ELR (cell line): ENCODE measurements around the gene RBMXL3.
"Not testable (repeated sequence)": the region's sequence is repeated elsewhere in the genome, so short reads cannot be mapped to it uniquely, and the experiment has no call there.

Source experiments
- DNase-seq: peaks from one replicate; pipeline ENCODE4 v3.0.0-alpha.2; 2015; ENCODE audit warnings: low read depth

RBMXL3 gene

DNA sequence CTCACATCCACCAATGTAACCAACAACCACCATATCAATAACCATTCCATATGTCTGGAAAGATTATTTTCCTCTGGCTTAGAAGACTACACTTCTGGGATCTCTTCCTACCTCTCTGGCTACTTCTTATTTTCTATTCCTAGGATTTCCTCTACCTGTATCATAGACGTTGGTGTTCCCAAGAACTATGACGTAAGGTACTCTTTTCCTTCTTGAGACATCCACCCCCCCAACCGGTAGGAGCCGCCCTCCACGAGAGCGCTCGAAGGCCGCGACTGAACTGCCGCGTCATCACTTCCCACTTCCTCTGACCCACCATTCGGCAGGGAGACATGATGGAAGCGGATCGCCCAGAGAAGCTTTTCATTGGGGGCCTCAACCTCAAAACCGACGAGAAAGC is at the start of gene RBMXL3:
Gene RBMXL3, plus strand, starts transcription at position 301 of the 400 bp plus-strand sequence. Its CDS starts 32 bp downstream, at position 333.
- DNase-seq: no peak

GRCh38 chrX:115142057-115142456 is 47.2 kb upstream of the RBMXL3 start:
- no peak for DNase-seq

DNA sequence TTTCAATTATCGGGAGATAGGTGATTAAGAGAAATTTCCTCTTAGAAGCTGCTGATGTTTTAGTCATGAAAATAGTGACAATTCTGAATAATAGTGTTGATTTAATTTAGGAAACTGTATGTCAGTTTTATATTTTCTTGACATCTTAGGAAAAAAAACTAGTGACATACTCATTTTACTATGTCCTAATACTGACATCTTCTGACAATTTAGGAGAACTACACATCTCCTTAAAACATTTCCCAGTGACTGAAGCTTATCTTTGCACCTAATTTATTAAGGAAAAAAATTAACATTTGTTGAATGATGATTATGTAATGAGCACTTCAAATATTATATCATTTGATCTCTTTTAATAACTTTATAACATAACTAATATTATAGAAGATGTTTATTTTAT is 42.0 kb upstream of the RBMXL3 start:
- DNase-seq: peak; percentile 36

DNA sequence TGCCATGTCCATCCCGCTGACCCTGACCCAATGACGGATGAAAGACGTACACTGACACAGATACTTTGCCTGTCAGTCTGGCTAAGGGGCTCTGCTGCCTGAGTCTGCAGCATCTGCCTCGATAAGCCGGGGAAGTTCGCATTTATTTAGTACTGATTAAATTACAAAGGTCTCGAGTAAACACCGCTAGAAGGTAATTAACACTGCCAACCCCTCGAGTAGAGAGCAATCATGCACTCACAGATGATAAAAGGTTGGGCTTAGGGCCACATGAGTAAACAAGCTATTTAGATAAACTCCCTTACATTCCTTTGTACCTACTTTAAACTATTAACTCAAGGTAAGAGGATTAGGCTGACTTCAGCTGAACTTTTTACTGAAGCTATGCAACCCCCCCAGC is 16.0 kb upstream of the RBMXL3 start:
- no peak for DNase-seq

GRCh38 chrX:115174548-115174947 is 14.7 kb upstream of the RBMXL3 start:
- peak; percentile 44 for DNase-seq

DNA sequence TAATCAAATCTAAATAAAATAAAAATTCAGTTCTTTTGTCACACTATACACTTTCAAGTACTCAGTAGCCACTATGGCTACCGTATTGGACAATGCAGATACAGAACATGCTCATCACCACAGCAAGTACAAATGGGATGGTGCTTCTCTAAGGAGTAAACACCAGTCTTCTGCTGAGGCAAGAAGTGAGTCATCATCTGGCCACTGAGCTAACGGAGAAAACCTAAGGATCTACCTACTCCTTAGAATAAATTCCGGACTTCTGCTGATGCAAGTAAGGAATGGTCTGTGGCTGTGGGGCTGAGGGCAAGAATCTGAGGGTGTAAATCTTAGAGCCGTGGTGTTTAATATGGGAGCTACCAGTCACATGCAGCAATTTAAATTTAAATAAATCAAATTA is 11.3 kb upstream of the RBMXL3 start:
- DNase-seq: peak; percentile 16

DNA sequence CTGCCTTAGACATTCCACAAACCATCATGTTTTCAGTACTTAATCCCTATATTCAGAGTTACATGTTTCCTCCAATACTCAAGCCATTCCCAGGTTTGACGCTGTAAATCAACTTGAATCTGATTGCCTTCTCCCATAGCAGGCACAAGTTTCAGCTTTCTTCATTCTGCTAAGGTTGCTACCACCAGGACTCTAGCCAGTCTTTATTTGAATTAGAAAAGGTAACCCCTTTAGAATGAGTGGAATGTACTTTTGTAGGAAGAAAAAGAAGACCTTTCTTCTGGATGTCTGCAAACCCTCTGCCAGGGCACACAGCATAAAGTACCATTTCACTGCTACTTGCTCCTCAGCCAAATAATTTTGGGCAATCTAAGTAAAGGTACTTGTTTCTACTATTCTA is 10.7 kb upstream of the RBMXL3 start:
- DNase-seq: no peak

DNA sequence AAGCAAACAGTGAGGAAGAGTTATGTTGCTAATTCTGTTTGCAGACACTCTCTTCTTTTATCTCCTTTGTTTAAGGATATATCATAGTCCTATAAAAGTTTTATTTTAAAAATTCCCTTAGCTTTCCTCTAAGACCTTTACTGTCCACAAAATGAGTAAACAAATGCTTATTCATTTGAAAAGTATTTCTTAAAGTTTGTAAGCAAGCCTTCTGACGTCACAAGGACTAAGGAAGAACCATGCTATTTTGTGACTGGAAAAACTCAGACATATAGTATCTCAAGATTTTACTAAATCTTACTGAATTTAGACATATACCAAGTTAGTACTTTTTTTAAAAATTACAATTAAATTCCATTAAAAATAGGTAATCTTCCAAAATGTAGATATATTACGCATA is 5.2 kb upstream of the RBMXL3 start:
- DNase-seq: peak; percentile 72

- no peak for DNase-seq
Observed at GRCh38 chrX:115189646-115190635, 731 bp downstream of the RBMXL3 start.

- no peak for DNase-seq
Observed at GRCh38 chrX:115190636-115191489, 1.7 kb downstream of the RBMXL3 start.

GRCh38 chrX:115191490-115192243 is 2.5 kb downstream of the RBMXL3 start:
- no peak for DNase-seq

DNA sequence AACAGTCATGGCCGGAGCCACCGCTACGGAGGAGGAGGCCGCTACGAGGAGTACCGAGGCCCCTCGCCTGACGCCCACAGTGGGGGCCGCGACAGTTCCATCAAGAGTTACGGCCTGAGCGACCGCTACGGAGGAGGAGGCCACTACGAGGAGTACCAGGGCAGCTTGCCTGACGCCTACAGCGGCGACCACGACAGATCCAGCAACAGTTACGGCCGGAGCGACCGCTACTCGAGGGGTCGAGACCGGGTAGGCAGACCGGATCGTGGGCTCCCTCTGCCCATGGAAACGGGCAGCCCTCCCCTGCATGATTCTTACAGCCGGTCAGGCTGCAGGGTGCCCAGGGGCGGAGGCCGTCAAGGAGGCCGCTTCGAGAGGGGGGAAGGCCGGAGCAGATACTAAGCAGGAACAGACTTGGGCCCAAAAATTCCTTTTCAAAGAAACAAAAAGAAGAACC is 3.1 kb downstream of the RBMXL3 start:
- DNase-seq: no peak

- DNase-seq: no peak
Observed at GRCh38 chrX:115204040-115204439, 14.8 kb downstream of the RBMXL3 start.

GRCh38 chrX:115209547-115209946 is 20.3 kb downstream of the RBMXL3 start:
- not testable (repeated sequence) for DNase-seq

DNA sequence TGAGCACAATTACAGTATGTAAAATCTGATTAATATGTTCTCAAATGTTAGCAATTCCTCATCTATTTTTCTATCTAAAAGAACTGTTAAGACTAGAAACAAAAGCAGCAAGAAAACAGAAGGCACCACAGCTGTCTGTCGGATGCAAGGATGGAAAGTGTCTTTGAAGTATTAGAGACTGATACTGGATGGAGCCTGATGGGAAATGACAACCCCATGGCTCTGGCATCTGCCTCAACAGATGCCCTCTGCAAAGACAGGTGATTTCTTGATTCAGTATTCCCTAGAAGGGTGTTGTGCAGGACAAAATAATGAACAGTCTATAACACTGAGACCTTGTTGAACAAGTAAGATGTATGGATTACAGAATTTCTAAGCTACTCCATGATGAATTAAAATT is 24.9 kb downstream of the RBMXL3 start:
- DNase-seq: no peak

GRCh38 chrX:115214605-115215004 is 25.4 kb downstream of the RBMXL3 start:
- DNase-seq: no peak

DNA sequence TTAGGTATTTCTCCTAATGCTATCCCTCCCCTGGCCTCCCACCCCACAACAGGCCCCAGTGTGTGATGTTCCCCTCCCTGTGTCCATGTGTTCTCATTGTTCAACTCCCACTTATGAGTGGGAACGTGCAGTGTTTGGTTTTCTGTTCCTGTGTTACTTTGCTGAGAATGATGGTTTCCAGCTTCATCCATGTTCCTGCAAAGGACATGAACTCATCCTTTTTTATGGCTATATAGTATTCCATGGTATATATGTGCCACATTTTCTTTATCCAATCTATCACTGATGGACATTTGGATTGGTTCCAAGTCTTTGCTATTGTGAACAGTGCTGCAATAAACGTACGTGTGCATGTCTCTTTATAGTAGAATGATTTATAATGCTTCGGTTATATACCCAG is 28.1 kb downstream of the RBMXL3 start:
- not testable (repeated sequence) for DNase-seq

- DNase-seq: peak; percentile 50
Observed at GRCh38 chrX:115226929-115227328, 37.7 kb downstream of the RBMXL3 start.

- peak; percentile 16 for DNase-seq
Observed at GRCh38 chrX:115229337-115230003, 40.3 kb downstream of the RBMXL3 start.

GRCh38 chrX:115232933-115233496 is 43.8 kb downstream of the RBMXL3 start:
- DNase-seq: peak; percentile 10
